Effector CD4-positive, alpha-beta T cell (primary cell): ENCODE measurements around the gene SULT2B1.
"Not testable (repeated sequence)": the region's sequence is repeated elsewhere in the genome, so short reads cannot be mapped to it uniquely, and the experiment has no call there.

ENCODE experiments used
- DNase-seq: peaks from one replicate; pipeline ENCODE4 v3.0.0-alpha.2; 2020

SULT2B1 gene

GRCh38 chr19:48561412-48561811, 9.4 kb downstream of the SULT2B1 start:
- DNase-seq = no peak

- no peak for DNase-seq
Measured at GRCh38 chr19:48565090-48565489, 13.1 kb downstream of the SULT2B1 start.

- no peak for DNase-seq
Measured at GRCh38 chr19:48568345-48568886, 16.4 kb downstream of the SULT2B1 start.

GRCh38 chr19:48569814-48570213, 17.8 kb downstream of the SULT2B1 start:
- no peak for DNase-seq

GRCh38 chr19:48571378-48572162, 19.6 kb downstream of the SULT2B1 start:
- no peak for DNase-seq

GRCh38 chr19:48573163-48573505, 21.2 kb downstream of the SULT2B1 start:
- DNase-seq = no peak

GRCh38 chr19:48575931-48576622, 24.1 kb downstream of the SULT2B1 start:
- no peak for DNase-seq

GRCh38 chr19:48577908-48578307, 25.9 kb downstream of the SULT2B1 start:
- DNase-seq = not testable (repeated sequence)

- no peak for DNase-seq
Measured at GRCh38 chr19:48578891-48579290, 26.9 kb downstream of the SULT2B1 start.

- DNase-seq = no peak
Measured at GRCh38 chr19:48582168-48582567, 30.2 kb downstream of the SULT2B1 start.

GRCh38 chr19:48587387-48587786, 35.4 kb downstream of the SULT2B1 start:
- DNase-seq = no peak

GRCh38 chr19:48588670-48589401, 36.9 kb downstream of the SULT2B1 start:
- DNase-seq = peak; percentile 90

GRCh38 chr19:48591021-48591420, 39.0 kb downstream of the SULT2B1 start:
- no peak for DNase-seq

GRCh38 chr19:48595171-48595570, 43.2 kb downstream of the SULT2B1 start:
- DNase-seq = no peak

GRCh38 chr19:48595833-48596232, 43.9 kb downstream of the SULT2B1 start:
- no peak for DNase-seq

- no peak for DNase-seq
Measured at GRCh38 chr19:48596237-48596636, 44.3 kb downstream of the SULT2B1 start.

GRCh38 chr19:48596679-48597465, 44.9 kb downstream of the SULT2B1 start:
- peak; percentile 25 for DNase-seq

GRCh38 chr19:48598996-48599700, 47.2 kb downstream of the SULT2B1 start:
- DNase-seq = no peak

GRCh38 chr19:48600679-48601417, 48.9 kb downstream of the SULT2B1 start:
- no peak for DNase-seq

GRCh38 chr19:48603001-48603400, 51.0 kb downstream of the SULT2B1 start:
- DNase-seq = no peak

- DNase-seq = no peak
Measured at GRCh38 chr19:48603449-48603848, 51.5 kb downstream of the SULT2B1 start.
